Adipocyte (in vitro differentiated cells): Measurements from ENCODE around the gene IDS.
A peak's percentile ranks its signal among the peaks of the same experiment; 100 is the strongest.

Experiments
- DNase-seq: peaks from one replicate; pipeline ENCODE4 v3.0.0-alpha.2; 2015; ENCODE audit warnings: low read depth
- H3K27me3 ChIP-seq: replicated peaks from 2 replicates; pipeline ENCODE4 v1.7.0; 2013; ENCODE audit warnings: mild to moderate bottlenecking, low read length, moderate library complexity; ENCODE audit not compliant: control insufficient read depth, insufficient read depth
- H3K36me3 ChIP-seq: 2 replicates; pipeline ENCODE4 v1.7.0; 2013; ENCODE audit warnings: low read length, mild to moderate bottlenecking, moderate library complexity; ENCODE audit not compliant: control insufficient read depth, insufficient read depth, severe bottlenecking
- H3K4me1 ChIP-seq: 2 replicates; pipeline ENCODE4 v1.7.0; 2013; ENCODE audit warnings: mild to moderate bottlenecking, low read length, moderate library complexity; ENCODE audit not compliant: control insufficient read depth, insufficient read depth
- H3K4me3 ChIP-seq: 2 replicates; pipeline ENCODE4 v1.7.0; 2013; ENCODE audit warnings: mild to moderate bottlenecking, low read length, moderate library complexity
- H3K9ac ChIP-seq: 2 replicates; pipeline ENCODE4 v1.7.0; 2013; ENCODE audit warnings: mild to moderate bottlenecking, low read length, moderate library complexity
- H3K9me3 ChIP-seq: 2 replicates; pipeline ENCODE4 v1.7.0; 2013; ENCODE audit warnings: mild to moderate bottlenecking, low read length, moderate library complexity; ENCODE audit not compliant: control insufficient read depth

IDS gene

DNA sequence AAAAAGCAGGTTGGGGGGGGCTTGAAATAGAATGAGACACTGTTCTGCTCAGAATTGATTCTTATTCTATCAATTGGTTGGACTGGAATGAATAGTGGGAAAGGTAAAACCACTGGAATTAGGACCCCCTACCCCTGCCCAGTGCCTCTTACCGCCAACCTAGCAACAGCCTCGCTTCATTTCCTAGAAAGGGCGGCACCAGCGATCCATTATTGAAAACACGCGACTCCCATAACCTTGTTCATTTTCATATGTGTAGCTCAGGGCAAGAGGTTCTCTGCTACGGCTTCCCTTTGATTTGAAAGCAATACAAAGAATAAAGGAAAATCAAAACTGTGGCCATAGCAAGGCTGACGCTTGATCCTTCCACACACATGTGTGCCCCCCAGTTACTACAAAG, 33.7 kb downstream of the IDS start:
- peak overlapping the region; percentile 66 for H3K9ac ChIP-seq
- DNase-seq = no peak
- H3K4me1 ChIP-seq = peaks cover 2% of the 10 kb centered on the region
- no peaks in the 10 kb centered on the region for H3K9me3 ChIP-seq
- peaks cover 18% of the 10 kb centered on the region for H3K27me3 ChIP-seq
- peak overlapping the region; percentile 56 for H3K4me3 ChIP-seq
- no peaks in the 10 kb centered on the region for H3K36me3 ChIP-seq

DNA sequence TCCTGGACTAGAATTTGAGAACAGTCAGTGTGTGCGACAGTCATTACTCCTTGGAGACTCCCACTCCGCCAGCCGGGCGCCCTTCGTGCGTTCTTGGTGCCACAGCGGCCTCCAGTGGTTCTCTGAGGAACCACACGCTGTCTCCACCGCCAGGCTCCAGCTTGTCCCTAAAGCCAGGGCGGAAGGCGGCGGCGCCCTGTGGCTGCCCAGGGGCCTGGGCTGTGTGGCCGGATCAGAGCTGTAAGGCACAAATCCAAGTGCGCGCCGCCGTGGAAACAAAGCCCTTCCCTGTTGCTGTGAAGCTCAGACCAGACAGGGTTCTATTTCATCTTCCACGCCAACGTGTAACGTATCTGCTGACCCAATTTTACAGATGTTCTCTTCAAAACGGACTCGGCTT, 34.2 kb downstream of the IDS start:
- H3K4me1 ChIP-seq = peaks cover 2% of the 10 kb centered on the region
- no peaks in the 10 kb centered on the region for H3K9me3 ChIP-seq
- H3K9ac ChIP-seq = peak overlapping the region; percentile 66
- no peaks in the 10 kb centered on the region for H3K36me3 ChIP-seq
- peak; percentile 81 for DNase-seq
- peak overlapping the region; percentile 56 for H3K4me3 ChIP-seq
- H3K27me3 ChIP-seq = peaks cover 18% of the 10 kb centered on the region

DNA sequence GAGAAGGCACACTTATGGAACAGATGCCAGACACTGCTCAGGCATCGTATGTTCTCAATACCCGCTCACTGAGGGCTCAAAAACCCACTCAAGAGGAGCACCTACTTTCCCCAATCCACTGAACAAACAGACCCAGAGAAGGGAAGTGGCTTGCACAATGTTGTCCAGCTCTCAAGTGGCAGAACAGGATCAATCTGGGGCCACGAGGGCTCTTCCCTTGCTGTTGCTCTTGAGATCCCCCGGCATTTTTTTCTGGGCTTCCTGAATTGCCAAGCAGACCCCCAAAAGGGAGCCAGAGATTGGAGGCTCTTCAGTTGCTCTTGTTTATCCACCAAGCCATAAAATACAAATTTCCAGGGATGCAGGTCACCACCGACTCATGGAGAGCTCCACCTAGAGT, 35.7 kb downstream of the IDS start:
- Histone ChIP-seq H3K4me3 (no peak overlapping the region), H3K9me3 (no peaks in the 10 kb centered on the region), H3K4me1 (peaks cover 2% of the 10 kb centered on the region), H3K9ac (no peak overlapping the region), H3K27me3 (peaks cover 18% of the 10 kb centered on the region), H3K36me3 (no peaks in the 10 kb centered on the region)
- no peak for DNase-seq

DNA sequence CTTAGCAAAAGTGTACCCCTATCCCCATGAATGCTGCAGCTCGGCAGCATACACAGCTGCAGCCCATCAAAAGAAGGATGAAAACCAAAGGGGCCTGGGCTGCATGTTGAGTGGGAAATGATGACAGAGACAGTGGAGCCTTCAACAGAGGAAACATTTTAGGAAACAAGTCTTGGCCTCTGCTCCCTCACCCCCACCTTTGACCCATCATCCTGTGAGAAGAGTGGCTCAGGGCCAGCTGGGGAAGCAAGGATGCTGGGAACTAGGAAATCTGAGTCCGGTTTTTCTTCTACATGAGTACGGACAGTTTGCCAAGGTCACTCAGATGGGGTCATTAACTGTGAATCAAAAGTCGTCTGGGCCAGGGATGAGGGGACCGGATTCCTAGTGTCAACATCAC, 37.2 kb downstream of the IDS start:
- no peak for DNase-seq
- no peaks in the 10 kb centered on the region for H3K9me3 ChIP-seq
- no peak overlapping the region for H3K4me3 ChIP-seq
- no peak overlapping the region for H3K9ac ChIP-seq
- H3K36me3 ChIP-seq = no peaks in the 10 kb centered on the region
- H3K27me3 ChIP-seq = peaks cover 17% of the 10 kb centered on the region
- peaks cover 2% of the 10 kb centered on the region for H3K4me1 ChIP-seq

DNA sequence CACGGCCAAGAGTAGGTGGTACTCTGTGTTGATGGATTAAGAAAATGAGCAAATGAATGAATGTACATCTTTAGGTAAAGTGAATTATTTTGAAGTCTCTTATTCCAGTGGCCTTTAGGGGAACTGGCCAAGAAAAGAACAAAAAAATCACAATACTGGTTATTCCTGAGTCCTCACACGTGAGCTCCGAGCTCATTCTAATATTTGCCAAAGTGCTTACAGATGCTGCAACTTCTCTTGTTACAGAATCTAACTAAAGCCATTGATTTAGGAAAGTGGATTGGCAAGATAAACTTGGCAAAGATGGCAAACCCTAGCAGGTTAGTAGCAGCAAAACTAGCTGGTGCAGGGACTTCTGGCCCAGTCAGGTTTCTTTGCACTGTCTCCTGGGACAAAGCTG, 37.6 kb downstream of the IDS start:
- H3K4me1 ChIP-seq = peaks cover 2% of the 10 kb centered on the region
- H3K9me3 ChIP-seq = peaks cover 3% of the 10 kb centered on the region
- no peaks in the 10 kb centered on the region for H3K36me3 ChIP-seq
- DNase-seq = no peak
- H3K4me3 ChIP-seq = no peak overlapping the region
- H3K27me3 ChIP-seq = peaks cover 13% of the 10 kb centered on the region
- no peak overlapping the region for H3K9ac ChIP-seq

DNA sequence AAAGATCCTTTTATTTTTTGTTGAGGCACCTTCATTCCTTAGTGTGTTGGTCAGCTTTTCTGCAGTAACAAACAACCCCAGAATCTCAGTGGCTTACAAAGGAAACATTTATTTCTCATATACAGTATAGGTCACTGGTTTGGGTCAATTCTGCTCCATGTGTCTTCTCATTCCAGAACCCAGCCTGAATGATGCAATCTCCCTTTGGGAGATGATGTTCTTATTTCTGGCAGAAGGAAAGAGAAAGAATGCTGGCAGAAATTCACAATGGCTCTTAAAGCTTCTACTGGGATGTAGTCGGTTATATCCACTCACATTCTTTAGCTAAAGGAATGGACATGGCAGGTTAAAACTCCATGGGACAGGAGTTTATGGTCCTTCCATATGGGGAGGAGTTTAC, 42.3 kb downstream of the IDS start:
- Histone ChIP-seq H3K36me3 (no peaks in the 10 kb centered on the region), H3K27me3 (no peaks in the 10 kb centered on the region), H3K4me1 (no peaks in the 10 kb centered on the region), H3K4me3 (no peak overlapping the region), H3K9me3 (peaks cover 11% of the 10 kb centered on the region), H3K9ac (no peak overlapping the region)
- peak; percentile 42 for DNase-seq

DNA sequence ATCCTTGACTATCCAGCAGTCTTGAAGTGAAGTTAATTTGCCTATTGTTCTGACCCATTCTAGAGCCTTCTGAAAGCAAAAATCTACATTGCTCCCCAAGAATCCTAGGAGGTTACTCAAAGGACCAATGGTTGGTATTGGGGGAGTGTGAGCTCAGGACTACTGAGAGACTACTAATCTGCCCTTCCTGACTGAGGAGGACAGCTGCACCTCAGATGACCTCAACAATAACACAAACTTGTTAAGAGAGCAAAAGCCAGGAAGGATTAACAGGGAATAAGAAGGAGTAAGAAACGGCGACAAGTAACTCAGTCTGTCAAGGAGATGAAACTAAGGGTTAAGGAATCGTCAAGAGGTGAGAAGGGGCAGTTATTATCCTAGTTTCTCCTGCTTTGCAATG, 43.4 kb downstream of the IDS start:
- Histone ChIP-seq H3K4me1 (no peaks in the 10 kb centered on the region), H3K36me3 (no peaks in the 10 kb centered on the region), H3K27me3 (no peaks in the 10 kb centered on the region), H3K4me3 (no peak overlapping the region), H3K9me3 (peaks cover 11% of the 10 kb centered on the region), H3K9ac (no peak overlapping the region)
- DNase-seq = no peak

DNA sequence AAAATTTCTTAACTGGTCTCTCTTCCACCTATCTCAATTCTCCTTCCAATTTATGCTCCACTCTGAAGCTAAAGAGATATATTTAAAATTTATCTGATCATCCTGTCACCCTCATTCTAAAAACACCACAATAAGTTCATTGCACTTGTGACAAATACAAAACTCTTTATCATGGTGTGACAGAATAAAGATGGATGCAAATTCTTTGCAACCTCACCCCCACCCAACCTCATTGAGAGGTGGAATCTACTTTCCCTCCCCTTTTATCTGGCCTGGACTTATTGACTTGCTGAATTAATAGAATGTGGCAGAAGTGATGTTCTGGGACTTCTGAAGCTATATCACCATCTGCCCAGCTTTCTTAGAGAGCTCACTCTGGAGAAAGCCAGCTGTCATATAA, 46.5 kb downstream of the IDS start:
- Histone ChIP-seq H3K9ac (no peak overlapping the region), H3K9me3 (peaks cover 11% of the 10 kb centered on the region), H3K4me3 (no peak overlapping the region), H3K27me3 (no peaks in the 10 kb centered on the region), H3K36me3 (no peaks in the 10 kb centered on the region), H3K4me1 (peaks cover 9% of the 10 kb centered on the region)
- DNase-seq = no peak

DNA sequence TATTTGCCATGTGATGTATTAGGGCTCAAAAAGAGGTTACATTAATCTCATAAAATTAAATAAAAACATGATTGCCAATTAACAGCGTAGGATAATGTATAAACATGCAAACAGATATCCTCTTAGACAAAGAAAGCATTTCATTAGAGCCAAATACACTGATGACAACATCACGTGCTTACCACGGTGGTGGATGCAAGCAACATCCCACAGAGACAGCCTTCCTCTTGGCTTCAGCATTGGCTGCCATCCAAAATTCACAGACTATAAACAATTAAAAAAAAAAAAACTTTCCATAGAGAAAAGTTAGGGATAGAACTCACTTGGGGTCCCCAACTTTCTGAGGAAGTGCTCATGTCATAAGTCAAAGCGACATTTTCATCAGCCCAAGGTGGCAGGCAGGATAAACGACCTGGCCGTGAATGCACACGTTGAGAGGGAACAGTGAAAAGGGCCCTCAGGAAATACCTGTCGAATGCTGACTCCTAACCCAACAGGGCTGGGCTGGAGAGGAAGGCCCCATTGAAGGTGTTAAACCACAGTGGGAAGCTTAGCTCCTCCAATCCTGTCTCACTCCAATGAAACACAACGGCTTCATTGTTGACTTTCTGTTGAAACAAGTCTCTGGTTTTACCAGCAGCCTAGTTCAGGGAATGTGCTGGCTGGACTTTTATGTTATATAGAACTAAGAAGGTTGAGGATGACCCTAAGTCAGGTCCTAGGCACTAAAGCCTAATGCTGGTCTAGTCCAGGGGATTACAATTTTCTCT, 48.4 kb downstream of the IDS start:
- no peaks in the 10 kb centered on the region for H3K36me3 ChIP-seq
- peaks cover under 1% of the 10 kb centered on the region for H3K9me3 ChIP-seq
- DNase-seq = no peak
- H3K4me1 ChIP-seq = peaks cover 12% of the 10 kb centered on the region
- no peak overlapping the region for H3K4me3 ChIP-seq
- no peaks in the 10 kb centered on the region for H3K27me3 ChIP-seq
- no peak overlapping the region for H3K9ac ChIP-seq

DNA sequence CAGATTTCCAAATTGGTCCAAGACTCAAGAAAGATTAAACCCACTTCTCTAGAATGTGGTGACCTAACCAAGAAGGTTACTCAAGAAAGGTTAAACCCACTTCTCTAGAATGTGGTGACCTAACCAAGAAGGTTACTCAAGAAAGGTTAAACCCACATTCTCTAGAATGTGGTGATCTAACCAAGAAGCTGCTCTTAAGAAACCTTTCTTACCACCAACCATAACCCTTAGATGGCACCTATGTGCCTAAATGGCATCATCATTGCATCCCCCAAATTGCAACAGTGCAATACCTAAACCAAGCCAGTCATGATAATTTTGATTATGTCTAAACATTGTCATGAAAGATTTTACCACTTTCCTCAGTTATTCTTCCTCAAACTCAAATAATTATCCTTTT, 49.2 kb downstream of the IDS start:
- no peak for DNase-seq
- H3K4me1 ChIP-seq = peaks cover 12% of the 10 kb centered on the region
- H3K36me3 ChIP-seq = no peaks in the 10 kb centered on the region

DNA sequence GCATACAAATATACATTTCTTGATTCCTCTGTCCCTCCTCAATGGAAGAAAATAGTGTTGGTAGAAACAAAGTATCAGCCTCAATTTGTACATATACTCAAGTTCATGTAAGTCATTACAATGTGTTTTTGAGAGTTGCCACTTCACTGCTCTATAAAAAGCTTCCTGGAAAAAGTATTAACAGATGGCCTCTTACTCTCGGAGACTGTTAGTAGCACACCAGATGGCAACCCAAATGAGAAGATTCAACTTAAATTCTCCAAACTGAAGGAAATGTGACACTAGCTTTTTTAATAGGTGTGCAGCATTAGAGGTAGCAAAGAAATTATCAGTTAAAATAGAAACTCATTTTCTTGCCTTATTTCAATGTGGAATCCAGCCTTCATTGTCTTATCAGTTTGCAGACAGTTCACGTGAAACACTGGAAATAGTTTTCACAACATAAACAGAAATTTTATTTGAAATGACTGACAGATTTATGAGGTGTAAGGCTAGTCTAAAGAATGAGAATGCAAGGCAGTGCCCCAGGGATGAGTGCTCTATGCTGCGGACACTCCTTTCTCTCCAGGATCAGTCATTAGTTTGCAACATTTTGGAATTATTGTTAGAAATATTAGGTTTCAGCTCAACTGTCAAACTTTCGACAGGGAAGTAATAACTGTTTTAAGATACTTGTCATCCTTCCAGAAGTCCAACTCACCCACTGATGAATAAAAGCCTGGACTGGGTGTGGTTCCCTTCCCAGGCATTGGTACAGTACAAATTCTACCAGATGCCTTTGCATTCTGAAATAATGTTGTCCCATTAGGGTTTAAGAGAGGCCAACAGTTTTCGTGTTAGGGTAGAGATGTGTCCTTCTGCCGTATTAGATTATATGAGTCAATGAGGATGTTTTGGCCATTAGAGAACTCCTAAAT, 50.9 kb downstream of the IDS start:
- Histone ChIP-seq H3K4me3 (no peak overlapping the region), H3K9me3 (peaks cover 10% of the 10 kb centered on the region)
- DNase-seq = no peak

More for the DNA sequence above, 49.2 kb downstream of the IDS start:
- Histone ChIP-seq H3K9me3 (no peaks in the 10 kb centered on the region), H3K27me3 (no peaks in the 10 kb centered on the region), H3K9ac (no peak overlapping the region), H3K4me3 (no peak overlapping the region)

More for the DNA sequence above, 50.9 kb downstream of the IDS start:
- Histone ChIP-seq H3K4me1 (peaks cover 12% of the 10 kb centered on the region), H3K36me3 (no peaks in the 10 kb centered on the region), H3K27me3 (no peaks in the 10 kb centered on the region), H3K9ac (no peak overlapping the region)
